GM20000 (cell line): ENCODE data around the gene DNAL1.
A peak's percentile ranks its signal among the peaks of the same experiment; 100 is the strongest.
"Not testable (repeated sequence)": the region's sequence is repeated elsewhere in the genome, so short reads cannot be mapped to it uniquely, and the experiment has no call there.

Experiments
- DNase-seq: peaks from one replicate; pipeline ENCODE4 v3.0.0; 2012; ENCODE audit warnings: low spot score
- CTCF ChIP-seq: IDR thresholded peaks from 2 replicates; pipeline ENCODE4 v1.5.1; 2012; ENCODE audit warnings: mild to moderate bottlenecking, control low read depth; ENCODE audit errors: extremely low read depth, missing control alignments

The DNAL1 gene

GRCh38 chr14:73627151-73627558 lies 17.6 kb upstream of the DNAL1 start:
- DNase-seq, result no peak
- TF ChIP-seq CTCF, result no peak

GRCh38 chr14:73630009-73630780 lies 14.6 kb upstream of the DNAL1 start:
- no peak for TF ChIP-seq CTCF
- DNase-seq, result no peak

- peak; percentile 72 for TF ChIP-seq CTCF
- DNase-seq, result peak; percentile 84
These were observed 11.4 kb upstream of the DNAL1 start for GRCh38 chr14:73633116-73634010.

- peak; percentile 58 for DNase-seq
- no peak for TF ChIP-seq CTCF
These were observed 10.6 kb upstream of the DNAL1 start for GRCh38 chr14:73634011-73634833.

GRCh38 chr14:73636355-73636754 lies 8.4 kb upstream of the DNAL1 start:
- not testable (repeated sequence) for DNase-seq

- TF ChIP-seq CTCF, result no peak
- DNase-seq, result no peak
These were observed 7.0 kb upstream of the DNAL1 start for GRCh38 chr14:73637830-73638229.

- no peak for TF ChIP-seq CTCF
- no peak for DNase-seq
These were observed 3.9 kb upstream of the DNAL1 start for GRCh38 chr14:73640796-73641365.
